ENCODE data around the gene RNF4. TPM values are rescaled to one million over a fixed set of nuclear protein-coding genes. Genes with fewer than 3 reads are reported as not detected.

The RNF4 gene
- total RNA-seq, 2 donors from 2014 or later = 22.5 to 37.0 TPM

DNA sequence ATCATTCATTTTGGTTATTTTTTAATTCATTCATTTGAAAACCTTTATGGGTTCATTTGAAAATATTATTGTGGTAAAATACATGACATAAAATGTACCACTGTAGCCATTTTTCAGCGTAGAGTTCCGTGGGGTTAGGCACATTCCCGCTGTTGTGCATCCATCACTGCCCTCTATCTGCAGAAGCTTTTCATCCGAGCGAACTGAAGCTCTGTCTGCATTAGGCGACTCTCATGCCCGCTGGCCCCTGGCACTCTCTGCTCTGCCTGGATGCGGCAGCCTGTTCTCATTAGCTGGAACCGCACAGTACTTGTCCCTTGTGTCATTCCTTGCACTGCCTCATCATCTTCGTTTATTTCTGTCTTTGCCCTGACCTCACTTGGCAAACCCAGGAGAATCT is 32.6 kb upstream of the RNF4 start:
- ATAC-seq (no peak), DNase-seq (no peak)
- intact Hi-C loops (cut with DNase I) = no loop called here

DNA sequence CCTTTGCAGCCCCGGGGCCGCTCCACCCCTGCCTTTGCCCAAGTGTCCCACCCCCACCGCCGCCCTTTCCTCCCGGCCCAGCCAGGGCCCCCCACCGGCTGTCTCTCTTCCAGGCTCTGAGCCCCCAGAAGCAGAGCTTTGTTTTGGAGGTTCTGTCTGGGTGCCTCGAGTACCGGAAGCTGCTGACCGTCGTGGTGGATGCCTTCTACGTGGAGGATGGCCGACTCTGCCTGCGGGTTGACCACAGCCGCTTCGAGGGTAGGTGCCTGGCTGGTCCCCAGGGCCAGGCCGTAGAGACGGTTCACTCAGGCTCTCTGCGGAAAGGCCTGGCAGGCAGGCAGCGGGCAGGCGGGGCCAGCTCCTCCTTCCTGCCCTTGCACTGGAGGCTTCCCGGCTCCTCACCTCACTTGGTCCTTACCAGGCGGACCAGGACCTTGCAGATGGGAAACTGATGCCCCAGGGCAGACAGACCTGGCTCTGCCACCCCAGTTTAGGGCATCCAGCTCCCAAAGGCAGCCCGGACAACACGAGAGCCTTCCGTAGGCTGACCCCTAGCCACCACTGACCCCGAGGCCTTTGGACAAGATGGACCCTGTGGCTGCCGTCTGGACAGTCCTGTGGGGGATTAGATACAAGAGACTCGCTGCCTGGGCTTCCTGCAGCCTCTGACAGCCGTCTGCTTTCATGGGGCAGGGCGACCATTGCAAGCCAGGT is 32.0 kb upstream of the RNF4 start:
- ATAC-seq = no peak
- intact Hi-C loops (cut with DNase I) = no loop called here
- no peak for DNase-seq

DNA sequence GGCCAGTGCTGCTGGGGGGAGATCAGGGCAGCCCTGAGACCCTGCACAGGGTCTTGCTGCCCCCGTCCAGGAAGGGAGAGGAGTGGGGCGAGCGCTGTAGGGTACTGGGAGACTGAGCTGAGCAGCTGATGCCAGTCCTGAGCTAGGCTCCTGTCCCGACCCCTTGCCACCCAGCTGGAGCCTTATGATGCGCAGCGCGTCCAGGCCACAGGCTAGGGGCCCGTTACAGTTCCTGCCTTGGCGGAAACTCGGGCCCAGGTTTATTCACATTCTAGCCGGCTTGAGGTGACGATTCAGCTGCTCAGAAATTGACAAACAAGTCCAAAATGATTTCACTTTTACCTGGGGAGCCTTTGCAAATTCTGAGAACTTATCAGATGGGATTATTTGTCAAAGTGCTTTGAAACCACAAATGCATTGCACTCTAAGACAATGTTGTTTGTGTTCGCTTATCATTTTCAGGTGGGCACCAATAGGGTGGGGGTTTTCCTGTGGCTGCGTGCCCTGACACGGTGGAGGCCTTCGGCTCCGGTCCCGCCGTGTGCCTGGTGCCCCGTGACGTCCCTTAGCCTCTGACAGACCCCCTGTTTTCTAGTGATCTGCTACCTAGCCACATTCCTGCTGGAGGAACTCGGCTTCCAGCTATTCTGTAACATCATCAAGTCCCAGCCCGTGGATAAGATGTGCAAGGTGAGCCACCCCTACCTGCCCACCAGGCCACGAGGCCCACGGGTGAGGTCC is 31.3 kb upstream of the RNF4 start:
- ATAC-seq = no peak
- DNase-seq = no peak
- intact Hi-C loops (cut with DNase I) = no loop called here

DNA sequence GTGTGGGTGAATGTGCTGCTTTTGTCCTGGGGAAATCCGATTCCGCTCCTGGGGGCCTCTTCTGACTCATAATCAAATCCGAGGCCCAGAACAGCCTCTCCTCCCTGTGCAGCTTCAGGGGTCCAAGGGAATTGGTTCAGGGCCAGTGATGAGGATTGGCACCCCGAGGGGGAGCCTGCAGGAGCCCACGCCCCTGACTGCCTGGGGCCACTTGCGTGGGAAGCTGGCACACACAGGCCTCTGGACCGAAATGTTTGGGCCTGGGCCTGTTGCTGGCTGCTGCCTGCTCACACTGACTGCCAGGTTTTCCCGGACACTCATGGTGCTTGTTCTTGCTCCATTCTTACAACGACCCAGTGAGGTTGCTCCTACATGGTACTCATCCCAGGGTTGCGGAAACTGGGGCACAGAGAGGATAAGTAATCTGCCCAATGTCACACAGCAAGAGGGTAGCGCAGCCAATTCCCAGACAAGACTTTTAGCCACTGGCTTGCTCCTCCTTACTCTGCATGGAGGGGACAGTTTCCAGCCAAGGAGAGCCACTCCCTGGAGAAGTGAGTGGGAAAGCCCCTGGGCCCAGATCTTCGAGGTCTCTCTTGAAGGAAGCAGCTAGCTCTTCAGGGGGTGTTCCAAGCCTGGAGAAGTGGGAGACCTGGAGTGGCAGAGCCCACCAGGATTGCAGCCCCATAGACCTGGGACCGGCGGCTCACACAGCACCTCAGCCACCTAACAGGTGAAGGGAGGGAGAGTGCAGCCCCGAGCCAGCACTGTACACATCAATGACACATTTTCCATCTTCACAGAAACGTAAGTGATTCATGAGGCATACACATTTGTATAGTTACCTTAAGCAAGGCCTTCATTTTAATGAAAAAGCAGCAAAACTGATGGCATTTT is 29.8 kb upstream of the RNF4 start:
- ATAC-seq (no peak), DNase-seq (no peak)
- intact Hi-C loops (cut with DNase I) = no loop called here

DNA sequence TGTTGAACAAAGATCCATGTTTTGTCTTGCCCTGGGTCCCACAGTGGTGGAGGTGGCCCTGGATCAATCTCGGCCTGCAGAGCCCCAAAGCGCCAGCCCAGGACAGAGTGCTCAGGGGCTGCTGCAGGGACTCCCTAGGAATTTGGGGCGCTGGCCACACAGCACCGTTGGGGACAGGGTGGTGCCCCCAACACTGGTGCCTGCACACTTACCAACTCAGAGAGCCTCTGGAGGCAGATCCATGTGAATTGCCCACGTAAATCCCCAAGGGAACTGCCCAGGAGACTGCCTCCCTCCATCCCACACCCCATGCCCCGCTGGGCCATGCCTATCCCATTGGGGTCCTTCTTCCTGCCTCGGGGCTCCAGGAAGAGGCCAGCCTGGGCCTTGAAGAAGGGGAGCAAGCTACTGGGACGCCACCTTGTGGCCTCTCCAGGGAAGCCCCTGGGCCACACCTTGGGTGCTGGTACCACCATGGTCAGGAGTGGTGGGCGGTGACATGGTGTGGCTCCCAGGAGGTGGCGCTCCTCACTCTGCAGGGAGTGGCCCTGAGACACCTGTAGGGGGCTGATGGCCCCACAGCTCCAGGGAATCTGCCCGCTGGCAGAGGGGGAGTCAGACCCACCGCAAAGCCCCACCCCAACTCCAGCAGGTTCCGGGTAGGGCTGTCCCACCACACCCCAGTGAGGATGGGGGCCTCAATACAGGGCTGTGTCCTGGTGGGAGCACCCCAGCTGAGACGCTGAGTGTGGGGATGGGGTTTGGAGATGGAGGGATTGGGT is 27.3 kb upstream of the RNF4 start:
- DNase-seq (peak; percentile 52), ATAC-seq (peak; percentile 56 to 73)
- intact Hi-C loops (cut with DNase I) = loop anchor here in 1 of 2 donors (2.0 kb wide), 1 partner anchor 223 kb away; no protein-coding TSS in a partner anchor

DNA sequence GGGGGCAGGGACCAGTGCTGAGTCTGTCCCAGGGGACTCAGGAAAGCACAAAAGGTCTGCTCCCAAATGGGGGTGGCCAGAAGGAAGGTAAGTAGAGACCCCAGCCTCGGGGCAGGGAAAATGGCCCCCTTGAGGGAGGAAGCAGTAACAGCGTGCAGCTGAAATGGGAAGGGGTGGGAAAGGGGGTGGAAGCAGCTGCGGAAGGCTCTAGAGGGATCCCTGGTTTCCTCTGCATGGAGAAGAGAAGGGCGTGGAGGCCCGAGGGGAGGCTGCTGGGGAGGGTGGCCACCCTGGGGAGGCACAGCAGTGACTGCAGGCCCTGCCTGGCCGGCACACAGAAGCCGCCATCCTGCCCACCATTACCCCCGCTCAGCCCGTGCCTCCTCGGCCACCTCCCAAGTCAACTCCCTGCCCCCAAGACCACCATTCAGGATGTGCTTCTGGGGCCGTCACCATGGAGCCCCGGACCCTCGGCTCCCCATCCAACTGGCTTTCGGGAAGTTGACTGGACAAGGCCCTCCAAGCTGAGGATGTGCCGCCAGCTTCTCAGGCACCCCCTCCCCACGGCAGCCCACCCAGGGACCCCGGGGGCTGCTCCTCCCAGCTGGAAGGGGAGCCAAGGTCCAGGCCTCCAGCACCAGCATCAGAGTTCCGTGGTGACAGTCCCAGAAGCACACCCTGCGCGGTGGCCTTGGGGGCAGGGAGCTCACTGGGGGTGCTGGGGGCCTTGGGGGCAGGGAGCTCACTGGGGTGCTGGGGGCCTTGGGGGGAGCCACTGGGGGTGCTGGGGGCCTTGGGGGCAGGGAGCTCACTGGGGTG is 26.5 kb upstream of the RNF4 start:
- DNase-seq = no peak

DNA sequence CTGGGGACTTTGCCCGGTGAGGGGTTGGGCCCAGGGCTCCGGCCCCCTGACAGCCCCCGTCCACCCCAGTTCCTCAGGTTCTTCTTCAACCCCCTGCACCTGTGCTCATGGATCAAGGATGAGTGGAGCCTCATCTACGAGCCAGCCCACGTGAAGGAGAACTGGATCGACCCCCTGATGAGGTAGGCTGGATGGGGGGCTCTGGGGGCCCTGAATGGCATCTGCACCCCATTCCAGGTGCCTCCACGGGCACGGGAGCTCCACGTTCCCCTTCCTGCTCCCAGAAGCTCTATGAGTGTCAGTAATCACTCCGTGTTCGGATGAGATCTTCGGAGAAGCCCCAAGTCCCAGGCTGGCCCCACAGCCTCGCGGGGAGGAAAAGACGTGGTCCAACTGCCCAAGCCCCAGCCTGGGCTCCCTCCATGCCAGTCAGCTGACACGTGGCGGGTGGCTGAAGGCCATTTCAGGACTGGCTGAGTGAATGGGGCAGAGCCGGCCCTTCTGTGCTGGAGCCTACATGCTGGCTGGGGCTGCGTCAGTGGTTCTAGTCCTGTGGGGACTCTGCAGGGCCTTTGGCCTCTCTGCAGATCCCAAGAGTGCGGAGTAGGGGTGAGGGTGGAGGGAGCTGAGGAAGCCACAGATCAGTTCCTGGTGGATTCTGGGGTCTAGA is 25.7 kb upstream of the RNF4 start:
- ATAC-seq = no peak
- intact Hi-C loops (cut with DNase I) = no loop called here
- DNase-seq = no peak

More for the DNA sequence above, 26.5 kb upstream of the RNF4 start:
- ATAC-seq = no peak
- intact Hi-C loops (cut with DNase I) = no loop called here

DNA sequence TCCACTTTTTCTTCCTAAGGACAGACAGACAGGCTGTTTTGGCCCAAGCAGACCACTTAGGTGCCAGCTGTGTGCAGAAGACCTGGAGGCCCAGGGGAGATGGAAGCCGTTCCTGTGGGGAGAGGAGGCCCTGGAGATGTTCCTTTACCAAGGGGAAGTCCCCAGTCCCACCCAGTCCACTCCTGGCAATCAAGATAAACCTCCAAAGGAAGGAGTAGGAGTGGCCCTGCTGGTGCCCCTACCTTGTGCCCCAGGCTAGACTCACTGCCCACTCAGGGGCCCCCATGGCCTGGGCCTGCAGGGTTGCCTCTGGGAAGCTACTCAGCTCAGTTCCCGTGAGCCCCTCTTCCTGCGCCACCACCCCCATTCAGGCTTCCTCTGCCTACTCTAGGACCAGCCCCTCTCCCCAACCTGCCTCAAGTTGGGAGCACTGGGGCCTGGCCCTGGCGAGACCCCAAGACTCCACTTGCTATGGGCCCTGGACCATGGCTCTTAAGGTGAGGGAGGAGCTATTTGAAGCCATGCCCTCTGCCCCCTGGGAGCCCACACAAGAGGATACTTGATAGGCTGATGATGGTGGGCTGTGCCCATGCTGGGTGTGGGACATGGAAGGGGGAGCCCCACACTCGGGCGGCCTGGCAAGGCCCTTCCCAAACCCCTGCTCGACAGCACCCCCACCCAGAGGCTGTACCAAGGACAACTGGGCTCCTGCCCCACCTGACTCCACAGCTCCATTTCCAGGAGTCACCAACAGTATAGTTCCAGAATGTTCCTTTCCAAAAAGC is 24.8 kb upstream of the RNF4 start:
- ATAC-seq (no peak), DNase-seq (no peak)
- intact Hi-C loops (cut with DNase I) = no loop called here

DNA sequence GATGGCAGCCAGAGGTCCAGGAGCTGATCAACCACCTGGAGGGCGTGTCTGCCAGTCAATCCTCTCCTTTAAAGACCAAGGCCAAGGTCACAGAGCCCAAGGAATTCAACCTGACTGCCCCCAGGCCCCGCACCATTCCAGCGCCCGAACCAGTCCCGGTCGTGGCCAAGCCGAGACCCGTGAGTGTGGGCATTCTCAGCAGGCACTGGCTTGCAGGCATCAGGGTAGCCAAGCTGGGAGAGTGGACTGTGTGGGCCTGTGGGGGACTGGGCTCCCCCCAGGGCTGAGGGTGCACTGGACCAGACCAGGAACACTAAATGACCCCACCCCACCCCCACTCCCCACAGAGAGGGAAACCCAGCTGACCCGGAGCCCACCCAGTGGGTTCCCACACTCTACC is 23.8 kb upstream of the RNF4 start:
- no peak for DNase-seq
- no peak for ATAC-seq
- intact Hi-C loops (cut with DNase I) = no loop called here

DNA sequence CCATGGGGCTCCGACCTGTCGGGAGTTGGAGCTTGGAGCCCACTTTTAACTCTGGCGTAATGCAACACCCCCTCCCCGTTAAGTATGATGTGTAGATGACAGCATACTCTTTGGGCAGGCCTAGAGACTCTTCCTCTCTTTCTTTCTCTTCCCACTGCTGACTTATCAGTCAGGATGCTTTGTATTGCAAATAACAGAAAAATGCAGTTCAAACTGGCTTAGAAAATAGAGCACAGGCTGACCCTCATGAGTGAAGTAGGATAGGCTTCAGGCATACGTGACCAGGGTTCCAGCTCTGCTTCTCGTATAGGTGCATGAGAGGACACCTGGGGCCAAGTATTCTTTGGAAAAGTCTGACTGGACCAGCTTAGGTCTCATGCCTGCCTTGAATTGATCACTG is 23.3 kb upstream of the RNF4 start:
- intact Hi-C loops (cut with DNase I) = no loop called here
- ATAC-seq (no peak), DNase-seq (no peak)

DNA sequence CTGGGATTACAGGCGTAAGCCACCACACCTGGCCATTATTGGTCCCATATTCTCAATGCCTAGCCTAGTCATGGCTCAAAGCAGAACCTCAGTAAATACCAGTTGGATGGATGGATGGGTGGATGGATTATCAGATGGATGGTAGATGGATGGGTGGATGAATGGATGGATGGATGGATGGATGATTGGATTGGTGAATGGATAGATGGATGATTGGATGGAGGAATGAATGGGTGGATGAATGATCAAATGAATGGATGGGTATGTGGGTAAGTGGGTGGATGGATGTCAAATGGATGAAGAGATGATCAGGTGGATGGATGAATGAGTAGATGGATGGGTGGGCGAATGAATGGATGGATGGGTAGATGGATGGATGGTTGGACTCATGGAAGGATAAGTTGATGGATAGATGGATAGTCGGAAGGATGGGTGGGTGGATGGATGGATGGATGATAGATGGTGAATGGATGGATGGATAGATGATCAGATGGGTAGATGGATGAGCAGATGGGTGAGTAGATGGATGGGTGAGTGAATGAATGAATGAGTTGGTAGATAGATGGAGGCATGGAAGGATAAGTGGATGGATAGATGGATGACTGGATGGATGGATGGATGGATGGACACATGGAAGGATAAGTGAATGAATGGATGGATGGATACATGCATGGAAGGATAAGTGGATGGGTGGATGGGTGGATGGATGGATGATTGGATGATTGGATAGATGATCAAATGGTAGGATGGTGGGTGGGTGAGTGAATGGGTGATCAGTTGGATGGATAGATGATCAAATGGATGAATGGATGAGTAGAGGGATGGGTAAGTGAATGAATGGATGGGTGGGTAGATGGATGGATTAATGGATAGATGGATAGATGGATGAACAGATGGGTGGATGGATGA is 22.0 kb upstream of the RNF4 start:
- DNase-seq = no peak
- ATAC-seq = no peak
- intact Hi-C loops (cut with DNase I) = no loop called here

DNA sequence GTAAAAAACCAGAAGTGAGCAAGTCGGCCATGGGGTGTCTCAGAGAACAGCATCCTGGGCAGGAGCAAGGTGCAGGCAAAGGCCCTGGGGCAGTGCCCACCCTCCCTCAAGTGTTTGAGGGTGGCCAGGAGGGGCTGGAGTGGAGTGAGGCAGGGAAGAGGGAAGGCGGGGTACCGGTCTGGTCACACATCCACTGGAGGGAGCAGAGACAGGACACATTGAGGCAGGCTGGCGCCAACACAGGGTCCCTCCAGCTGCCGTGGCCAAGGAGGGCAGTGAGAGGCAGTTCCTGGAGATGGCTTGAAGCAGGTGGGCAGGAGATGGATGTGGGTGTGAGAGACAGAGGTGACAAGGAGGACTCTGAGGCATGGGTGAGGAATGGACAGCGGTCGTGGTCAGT is 20.3 kb upstream of the RNF4 start:
- ATAC-seq (no peak), DNase-seq (no peak)
- intact Hi-C loops (cut with DNase I) = no loop called here

DNA sequence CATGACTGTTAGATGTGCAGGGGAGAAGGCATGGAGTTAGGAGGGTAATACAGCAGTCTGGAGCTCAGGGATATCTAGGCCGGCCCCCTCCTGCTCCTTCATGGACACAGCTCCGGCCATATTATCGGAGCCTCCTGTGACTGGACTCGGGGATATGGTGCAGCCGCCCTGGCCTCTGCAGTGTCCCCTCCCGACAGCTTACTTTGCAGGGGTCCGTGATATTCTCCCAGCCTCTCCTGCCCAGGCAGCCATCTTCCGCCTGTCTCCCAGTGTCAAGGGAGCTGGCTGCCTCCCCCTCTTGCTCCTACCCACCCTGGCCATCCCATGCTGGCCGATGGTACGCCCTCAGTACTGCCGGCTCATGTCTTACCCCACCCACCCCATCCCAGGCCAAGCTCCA is 19.9 kb upstream of the RNF4 start:
- DNase-seq (no peak), ATAC-seq (no peak)
- intact Hi-C loops (cut with DNase I) = no loop called here

DNA sequence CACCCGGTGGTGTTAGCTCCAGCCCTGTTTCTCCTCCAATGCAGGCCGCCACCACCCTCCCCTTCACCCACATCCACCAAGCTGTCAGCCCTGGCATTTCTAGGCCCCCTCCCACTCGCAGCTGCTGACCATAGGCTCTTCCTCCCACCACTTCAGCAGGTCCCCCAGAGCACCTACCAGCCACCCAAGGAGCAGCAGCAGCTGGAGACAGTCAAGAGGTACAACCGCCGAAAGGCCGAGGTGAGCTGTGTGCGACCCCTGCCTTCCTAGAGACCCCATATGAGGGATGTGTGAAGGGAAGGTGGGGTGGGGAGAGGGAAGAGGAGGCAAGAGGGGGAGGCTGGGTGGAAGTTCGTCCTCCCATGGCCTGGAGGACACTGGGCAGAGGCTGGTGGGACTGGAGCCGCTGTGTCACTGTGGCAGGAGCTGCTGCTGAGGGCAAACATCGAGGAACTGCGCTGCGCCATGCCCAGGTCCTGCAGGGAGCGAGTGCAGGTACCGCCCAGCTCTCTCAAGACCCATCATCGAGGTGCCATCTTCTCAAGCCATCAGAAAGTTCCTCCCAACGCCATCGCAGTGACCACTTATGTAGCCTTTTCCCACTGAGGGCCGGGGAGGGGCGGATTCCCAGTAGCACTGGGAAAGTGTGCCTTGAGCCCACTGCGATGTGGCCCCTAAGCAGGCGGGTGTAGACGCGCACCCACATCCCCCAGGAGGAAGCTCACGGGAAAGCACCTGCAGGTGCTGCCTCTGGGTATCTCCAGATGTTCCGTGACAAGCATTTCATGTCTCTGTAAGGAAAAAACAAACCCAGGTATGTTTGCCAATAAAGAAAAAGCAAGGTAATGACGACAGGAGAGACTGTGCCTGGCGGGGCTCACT is 19.2 kb upstream of the RNF4 start:
- intact Hi-C loops (cut with DNase I) = no loop called here

DNA sequence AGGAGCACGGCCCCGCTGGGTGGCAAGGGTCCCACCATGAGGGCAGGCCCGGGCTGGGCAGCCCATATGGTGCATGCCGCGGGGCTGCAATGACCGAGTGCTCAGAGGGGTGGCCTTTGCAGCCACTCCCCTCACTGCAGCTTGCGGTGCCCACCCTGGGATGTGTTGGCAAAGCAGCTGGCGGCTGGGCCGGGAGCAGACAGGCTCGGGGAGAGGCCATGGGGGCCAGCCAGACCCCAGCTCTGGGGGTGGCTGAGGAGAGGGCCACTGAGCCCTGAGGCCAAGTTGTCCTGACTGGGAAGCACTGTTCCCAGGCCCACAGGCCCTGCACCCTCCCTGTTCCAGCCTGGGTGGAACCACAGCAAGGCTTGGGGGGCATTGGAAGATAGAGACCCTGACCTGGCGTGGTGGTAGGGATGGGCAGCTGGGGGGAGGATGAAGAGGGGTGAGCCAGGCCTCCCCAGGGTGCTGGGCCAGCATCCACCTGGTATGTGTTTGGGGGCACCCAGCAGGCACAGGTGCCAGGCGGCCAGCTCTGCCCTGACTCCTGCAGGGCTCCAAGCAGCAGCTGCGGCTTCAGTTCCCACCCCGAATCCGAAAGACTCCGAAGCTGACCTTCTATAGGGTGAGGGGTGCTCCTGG is 18.4 kb upstream of the RNF4 start:
- ATAC-seq (no peak), DNase-seq (no peak)
- intact Hi-C loops (cut with DNase I) = no loop called here

More for the DNA sequence above, 19.2 kb upstream of the RNF4 start:
- no peak for ATAC-seq
- no peak for DNase-seq

Data from left cardiac atrium (tissue), 4 donors.